ENCODE data around the gene SCGB1D4.
"Not testable (repeated sequence)": the region's sequence is repeated elsewhere in the genome, so short reads cannot be mapped to it uniquely, and the experiment has no call there.

Gene SCGB1D4, protein sequence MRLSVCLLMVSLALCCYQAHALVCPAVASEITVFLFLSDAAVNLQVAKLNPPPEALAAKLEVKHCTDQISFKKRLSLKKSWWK

GRCh38 chr11:62298975-62299374 is at the start of gene SCGB1D4:
TSS of gene SCGB1D4 (minus strand) at chr11:62299075. CDS start at chr11:62299010, 65 bp downstream.
- DNase-seq (ENCODE audit: low spot score) = no peak

GRCh38 chr11:62345861-62346260 is 47.0 kb upstream of the SCGB1D4 start:
- DNase-seq (ENCODE audit: low spot score) = no peak

DNA sequence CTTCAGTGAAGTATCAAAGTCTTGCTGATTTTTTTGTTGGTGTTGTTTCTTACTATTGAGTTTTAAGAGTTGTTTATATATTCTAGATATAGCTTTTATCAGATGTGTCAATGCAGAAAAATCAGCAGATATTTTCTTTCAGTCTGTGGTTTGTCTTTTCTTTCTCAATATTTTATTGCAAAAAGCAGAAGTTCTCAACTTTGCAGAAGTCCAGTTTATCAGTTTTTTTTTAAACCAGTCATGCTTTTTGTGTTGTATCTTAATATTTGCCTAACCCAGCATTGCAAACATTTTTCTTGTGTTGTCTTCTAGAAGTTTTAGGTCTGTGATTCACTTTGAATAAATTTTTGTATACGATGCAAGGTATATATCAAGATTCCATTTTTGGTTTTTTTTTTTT is 45.3 kb upstream of the SCGB1D4 start:
- DNase-seq (ENCODE audit: low spot score) = no peak

GRCh38 chr11:62343646-62344190 is 44.8 kb upstream of the SCGB1D4 start:
- DNase-seq (ENCODE audit: low spot score) = not testable (repeated sequence)

- DNase-seq (ENCODE audit: low spot score) = no peak
Observed at GRCh38 chr11:62341588-62341987, 42.7 kb upstream of the SCGB1D4 start.

GRCh38 chr11:62340269-62340901 is 41.5 kb upstream of the SCGB1D4 start:
- peak; percentile 92 for DNase-seq (ENCODE audit: low spot score)

DNA sequence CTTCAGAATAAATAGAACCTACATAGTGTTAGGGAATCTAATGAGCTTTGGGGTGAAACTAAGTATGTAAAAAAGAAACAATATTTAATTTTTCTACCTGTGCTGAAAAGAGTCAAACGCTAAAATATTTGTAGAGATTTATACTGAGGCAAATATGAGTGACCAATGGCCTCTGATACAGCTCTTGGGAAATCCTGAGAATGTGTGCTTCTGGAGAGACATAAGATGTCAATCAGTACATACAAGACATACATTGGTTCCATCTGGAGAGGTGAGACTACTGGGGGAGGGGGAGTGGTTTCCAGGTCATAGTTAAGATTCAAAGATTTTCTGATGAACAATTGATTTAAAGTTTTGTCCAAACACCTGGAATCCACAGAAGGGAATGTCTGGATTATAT is 39.3 kb upstream of the SCGB1D4 start:
- no peak for DNase-seq (ENCODE audit: low spot score)

- DNase-seq (ENCODE audit: low spot score) = peak; percentile 89
Observed at GRCh38 chr11:62337303-62338181, 38.7 kb upstream of the SCGB1D4 start, which contains the start of gene ASRGL1. TSS of gene ASRGL1 (plus strand) at chr11:62337448. CDS start at chr11:62337978, 530 bp downstream.

- DNase-seq (ENCODE audit: low spot score) = not testable (repeated sequence)
Observed at GRCh38 chr11:62336949-62337302, 38.1 kb upstream of the SCGB1D4 start.

- DNase-seq (ENCODE audit: low spot score) = no peak
Observed at GRCh38 chr11:62333768-62334167, 34.9 kb upstream of the SCGB1D4 start.

DNA sequence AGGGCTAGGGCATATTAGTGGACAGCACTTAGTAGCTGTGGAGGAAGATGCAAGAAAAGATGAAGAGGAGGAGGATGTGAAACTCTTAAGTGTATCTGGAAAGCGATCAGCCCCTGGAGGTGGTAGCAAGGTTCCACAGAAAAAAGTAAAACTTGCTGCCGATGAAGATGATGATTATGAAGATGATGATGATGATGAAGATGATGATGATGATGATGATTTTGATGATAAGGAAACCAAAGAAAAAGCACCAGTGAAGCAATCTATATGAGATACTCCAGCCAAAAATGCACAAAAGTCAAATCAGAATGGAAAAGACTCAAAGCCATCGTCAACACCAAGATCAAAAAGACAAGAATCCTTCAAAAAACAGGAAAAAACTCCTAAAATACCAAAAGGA is 32.4 kb upstream of the SCGB1D4 start:
- DNase-seq (ENCODE audit: low spot score) = not testable (repeated sequence)

DNA sequence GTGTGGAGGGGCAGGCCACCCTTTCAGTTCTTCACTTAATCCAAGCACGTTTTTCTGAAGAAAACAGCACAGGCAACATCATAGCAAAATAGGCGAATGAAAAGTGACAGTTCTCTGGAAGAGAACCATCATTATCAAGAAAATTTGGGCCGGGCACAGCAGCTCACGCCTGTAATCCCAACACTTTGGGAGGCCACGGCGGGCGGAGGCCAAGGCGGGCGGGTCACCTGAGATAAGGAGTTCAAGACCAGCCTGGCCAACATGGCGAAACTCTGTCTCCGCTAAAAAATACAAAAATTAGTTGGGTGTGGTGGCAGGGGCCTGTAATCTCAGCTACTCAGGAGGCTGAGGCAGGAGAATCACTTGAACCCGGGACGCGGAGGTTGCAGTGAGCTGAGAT is 28.7 kb upstream of the SCGB1D4 start:
- DNase-seq (ENCODE audit: low spot score) = not testable (repeated sequence)

- not testable (repeated sequence) for DNase-seq (ENCODE audit: low spot score)
Observed at GRCh38 chr11:62326719-62327118, 27.8 kb upstream of the SCGB1D4 start.

GRCh38 chr11:62325781-62326180 is 26.9 kb upstream of the SCGB1D4 start:
- not testable (repeated sequence) for DNase-seq (ENCODE audit: low spot score)

GRCh38 chr11:62324731-62325556 is 26.1 kb upstream of the SCGB1D4 start:
- peak; percentile 5 for DNase-seq (ENCODE audit: low spot score)

DNA sequence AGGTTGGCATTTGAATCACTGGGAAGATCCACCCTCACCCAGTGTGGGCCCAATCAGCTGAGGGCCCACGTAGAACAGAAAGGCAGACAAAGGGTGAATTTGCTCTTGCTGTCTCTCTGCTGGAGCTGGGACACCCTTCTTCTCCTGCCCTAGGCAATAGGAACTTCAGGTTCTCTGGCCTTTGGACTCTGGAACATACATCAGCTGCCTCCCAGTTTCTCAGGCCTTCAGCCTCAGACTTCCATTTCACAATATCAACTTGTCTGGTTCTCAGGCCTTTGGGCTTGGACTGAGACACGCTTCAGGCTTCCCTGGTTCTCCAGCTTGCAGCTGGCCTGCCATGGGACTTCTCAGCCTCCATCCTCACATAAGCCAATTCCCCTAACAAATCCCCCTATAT is 23.6 kb upstream of the SCGB1D4 start:
- no peak for DNase-seq (ENCODE audit: low spot score)

GRCh38 chr11:62315431-62315830 is 16.6 kb upstream of the SCGB1D4 start:
- DNase-seq (ENCODE audit: low spot score) = no peak

DNA sequence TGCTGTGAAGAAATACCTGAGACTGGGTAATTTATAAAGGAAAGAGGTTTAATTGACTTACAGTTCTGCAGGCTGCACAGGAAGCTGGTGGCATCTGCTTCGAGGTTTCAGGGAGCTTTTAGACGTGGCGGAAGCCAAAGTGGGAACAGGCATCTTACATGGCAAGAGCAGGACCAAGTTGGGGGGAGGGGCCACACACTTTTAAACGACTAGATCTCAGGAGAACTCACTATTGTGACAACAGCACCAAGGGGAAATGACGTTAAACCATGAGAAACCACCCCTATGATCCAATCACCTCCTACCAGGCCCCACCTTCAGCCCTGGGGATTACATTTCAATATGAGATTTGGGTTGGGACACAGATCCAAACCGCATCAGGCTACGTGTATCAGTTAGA is 11.1 kb upstream of the SCGB1D4 start:
- DNase-seq (ENCODE audit: low spot score) = no peak

DNA sequence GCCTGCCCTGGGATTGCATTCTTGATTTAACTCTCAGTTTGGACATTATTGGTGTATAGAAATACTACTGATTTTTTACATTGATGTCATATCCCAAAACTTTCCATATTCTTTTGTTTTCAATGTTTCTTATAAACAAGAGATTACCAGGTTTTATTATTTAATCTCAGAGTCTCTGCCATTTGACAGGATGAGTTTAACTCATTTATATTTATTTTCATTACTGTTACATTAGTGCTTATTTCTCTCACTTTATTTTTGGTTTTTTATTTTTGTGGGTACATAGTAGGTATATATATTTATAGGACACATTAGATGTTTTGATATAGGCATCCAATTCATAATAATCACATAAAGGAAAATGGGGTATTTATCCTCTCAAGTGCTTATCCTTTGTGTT is 9.1 kb upstream of the SCGB1D4 start:
- DNase-seq (ENCODE audit: low spot score) = no peak

GRCh38 chr11:62306227-62306626 is 7.4 kb upstream of the SCGB1D4 start:
- DNase-seq (ENCODE audit: low spot score) = no peak

GRCh38 chr11:62295504-62295903 is 3.4 kb downstream of the SCGB1D4 start:
- no peak for DNase-seq (ENCODE audit: low spot score)

DNA sequence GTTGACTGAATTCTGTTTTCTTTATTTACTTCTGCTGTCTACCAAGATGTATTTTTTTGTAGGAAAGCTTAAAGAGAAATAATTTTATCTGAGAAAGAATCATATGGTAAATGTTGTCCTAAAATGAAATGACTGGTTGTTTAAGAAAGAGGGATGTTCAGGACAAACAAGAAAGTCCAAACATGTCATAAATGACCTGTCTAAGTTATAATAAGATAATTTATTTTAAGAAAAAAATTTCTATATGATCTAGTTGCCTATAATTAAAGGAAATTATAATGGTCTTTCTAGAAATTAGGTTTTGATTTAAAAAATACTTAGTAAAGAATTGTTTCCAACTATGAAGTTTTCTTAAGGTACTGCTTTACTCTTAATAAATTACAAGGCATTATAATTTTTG is 18.4 kb downstream of the SCGB1D4 start:
- no peak for DNase-seq (ENCODE audit: low spot score)
